SKM-1 treated with dmso at 0.1 percent for 144 hours (cell line): ENCODE data around the gene HAP1.
A peak's percentile ranks its signal among the peaks of the same experiment; 100 is the strongest.
"Not testable (repeated sequence)": the region's sequence is repeated elsewhere in the genome, so short reads cannot be mapped to it uniquely, and the experiment has no call there.

ENCODE experiments used
- DNase-seq: peaks from one replicate; lab custom pipeline; 2025; ENCODE audit not compliant: unreplicated experiment; lab: John Stamatoyannopoulos, UW

The HAP1 gene

DNA sequence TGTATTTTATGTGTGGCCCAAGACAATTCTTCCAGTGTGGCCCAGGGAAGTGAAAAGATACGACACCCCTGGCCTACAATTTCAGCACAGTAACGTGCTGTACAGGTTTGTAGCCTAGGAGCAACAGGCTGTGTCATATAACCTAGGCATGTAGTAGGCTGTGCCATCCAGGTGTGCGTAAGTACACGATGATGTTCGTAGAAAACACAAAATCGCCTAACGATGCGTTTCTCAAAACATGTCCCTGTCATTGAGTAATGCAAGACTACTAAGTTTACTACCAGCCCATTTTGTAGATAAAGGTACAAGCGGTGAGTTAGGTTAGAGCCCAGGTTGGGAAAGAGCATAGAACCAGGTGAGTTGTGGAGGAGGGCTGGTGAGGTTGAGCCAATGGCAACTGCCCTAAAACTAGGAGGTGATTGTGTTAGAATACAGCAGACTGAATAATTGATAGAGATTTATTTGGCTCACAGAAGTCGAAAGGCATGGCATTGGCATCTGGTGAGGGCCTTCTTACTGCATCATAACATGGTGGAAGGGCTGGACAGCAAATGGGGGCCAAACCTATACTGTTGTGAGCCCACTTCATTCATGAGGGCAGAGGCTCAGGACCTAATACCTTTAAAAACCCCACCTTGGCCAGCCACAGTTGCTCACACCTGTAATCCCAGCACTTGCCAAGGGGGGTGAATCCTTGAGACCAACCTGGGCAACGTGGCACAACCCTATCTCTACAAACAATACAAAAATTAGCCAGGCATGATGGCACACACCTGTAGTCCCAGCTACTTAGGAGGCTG lies 41.5 kb downstream of the HAP1 start:
- DNase-seq: no peak

DNA sequence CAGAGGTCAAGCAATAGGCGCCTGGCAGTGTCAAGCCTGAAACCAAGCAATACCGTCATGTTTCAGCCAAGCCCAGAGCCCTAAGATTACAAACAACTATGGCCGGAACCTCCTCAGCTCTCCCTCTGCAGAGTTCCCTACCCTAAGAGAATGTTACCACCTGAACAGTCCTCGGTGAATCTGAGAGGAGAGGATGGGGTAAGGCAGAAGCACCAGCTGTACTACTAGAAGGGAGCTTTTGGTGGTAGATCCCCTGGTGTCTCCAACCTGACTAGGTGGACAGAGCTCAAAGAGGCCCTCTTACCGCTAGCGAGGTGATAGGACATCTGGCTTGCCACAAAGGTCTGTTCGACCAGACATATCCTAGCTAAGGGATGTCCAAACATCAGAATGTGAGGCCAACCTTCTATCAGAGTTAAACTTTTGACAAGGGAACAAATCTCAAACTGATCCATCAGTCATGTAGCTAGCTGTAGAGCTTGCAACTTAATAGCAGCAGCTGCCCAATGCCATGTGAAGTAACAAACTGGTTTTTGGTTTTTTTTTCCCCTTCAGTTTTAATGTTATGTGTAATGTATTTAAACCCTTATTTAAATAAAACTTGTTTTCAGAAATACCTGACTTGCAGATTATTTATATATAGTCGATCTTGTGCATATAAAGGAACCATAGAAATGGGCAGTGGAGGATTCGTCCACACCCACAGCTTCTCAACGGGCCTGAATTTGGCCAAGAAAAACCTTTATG lies 43.2 kb downstream of the HAP1 start:
- no peak for DNase-seq

DNA sequence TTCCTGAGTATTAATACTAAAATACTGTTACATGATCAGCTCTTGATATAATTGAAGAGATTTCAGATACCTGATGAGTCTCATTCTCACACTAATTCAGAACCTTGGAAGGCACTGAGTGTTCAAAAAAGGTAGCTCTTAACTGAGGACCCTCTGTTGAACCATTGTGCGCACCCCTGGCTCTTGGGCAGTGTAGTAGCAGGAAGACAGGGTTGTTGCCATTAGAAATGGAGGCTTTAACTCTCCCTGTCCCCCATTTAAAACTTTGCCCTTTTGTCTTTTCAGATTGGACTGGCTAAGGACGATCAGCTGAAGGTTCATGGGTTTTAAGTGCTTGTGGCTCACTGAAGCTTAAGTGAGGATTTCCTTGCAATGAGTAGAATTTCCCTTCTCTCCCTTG lies 43.9 kb downstream of the HAP1 start:
- no peak for DNase-seq

DNA sequence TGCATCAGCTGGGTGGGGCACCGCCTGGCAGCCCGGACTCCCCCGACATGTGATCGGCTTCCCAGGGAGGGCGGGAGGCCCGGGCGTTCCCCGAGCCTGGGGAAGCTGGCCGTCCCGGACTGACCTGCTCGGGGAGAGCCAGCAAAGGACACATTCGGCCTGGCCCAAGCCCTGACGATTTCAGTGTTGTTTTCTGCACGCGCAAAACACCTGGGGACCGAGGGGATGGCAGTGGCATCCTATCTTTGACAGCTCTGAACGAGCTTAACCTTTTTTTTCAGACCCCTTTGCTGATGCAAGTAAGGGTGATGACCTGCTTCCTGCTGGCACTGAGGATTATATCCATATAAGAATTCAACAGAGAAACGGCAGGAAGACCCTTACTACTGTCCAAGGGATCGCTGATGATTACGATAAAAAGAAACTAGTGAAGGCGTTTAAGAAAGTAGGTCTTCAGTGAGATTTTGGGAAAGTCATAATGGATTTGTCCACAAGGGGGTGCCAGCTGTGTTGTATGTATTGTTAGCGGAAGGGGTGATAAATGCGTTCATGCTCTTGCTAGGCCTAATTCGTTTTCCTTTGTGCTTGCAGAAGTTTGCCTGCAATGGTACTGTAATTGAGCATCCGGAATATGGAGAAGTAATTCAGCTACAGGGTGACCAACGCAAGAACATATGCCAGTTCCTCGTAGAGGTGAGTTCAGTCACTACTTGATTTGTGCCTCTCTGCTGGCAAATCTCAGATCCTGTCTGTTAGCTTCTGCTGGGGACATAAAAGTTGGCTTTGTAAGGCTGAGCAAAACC lies 44.7 kb downstream of the HAP1 start:
- peak; percentile 51 for DNase-seq

DNA sequence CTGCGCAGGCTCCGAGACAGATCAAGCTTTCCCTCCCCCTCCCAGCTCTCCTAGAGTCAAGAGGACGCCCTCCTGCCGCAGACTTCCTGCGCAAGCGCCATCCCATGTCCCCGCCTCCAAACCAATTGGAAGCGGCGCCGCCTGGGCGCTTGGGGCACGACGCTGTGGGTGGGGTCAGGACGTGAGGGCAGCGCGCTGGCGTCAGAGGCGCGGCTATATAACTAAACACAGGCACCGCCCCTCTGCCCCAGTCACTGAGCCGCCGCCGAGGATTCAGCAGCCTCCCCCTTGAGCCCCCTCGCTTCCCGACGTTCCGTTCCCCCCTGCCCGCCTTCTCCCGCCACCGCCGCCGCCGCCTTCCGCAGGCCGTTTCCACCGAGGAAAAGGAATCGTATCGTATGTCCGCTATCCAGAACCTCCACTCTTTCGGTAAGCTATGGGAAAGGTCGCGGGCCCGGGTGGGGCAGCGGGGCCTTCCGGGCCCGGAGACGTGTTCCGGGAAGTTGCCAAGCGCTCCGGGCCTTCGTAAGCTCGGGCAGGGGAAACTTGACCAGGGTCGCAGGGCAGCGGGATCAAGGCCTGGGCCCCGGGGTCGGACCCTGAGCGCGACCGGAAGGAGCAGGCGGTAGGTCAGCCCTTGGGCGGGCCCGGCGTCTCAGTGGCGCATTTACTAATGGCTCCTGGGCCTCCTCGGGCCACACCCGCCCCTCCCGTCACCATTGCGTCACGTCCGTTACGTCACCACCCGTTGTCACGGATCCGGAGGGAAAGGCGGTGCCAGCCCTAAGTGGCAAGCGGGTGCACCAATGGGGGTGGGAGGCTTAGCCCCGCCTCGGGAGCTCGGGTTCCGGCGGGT lies 45.6 kb downstream of the HAP1 start, which contains the start of gene EIF1:
Gene EIF1, plus strand, starts transcription at position 245 of the 856 bp plus-strand sequence. Its CDS starts 154 bp downstream, at position 399.
- DNase-seq: peak; percentile 98

DNA sequence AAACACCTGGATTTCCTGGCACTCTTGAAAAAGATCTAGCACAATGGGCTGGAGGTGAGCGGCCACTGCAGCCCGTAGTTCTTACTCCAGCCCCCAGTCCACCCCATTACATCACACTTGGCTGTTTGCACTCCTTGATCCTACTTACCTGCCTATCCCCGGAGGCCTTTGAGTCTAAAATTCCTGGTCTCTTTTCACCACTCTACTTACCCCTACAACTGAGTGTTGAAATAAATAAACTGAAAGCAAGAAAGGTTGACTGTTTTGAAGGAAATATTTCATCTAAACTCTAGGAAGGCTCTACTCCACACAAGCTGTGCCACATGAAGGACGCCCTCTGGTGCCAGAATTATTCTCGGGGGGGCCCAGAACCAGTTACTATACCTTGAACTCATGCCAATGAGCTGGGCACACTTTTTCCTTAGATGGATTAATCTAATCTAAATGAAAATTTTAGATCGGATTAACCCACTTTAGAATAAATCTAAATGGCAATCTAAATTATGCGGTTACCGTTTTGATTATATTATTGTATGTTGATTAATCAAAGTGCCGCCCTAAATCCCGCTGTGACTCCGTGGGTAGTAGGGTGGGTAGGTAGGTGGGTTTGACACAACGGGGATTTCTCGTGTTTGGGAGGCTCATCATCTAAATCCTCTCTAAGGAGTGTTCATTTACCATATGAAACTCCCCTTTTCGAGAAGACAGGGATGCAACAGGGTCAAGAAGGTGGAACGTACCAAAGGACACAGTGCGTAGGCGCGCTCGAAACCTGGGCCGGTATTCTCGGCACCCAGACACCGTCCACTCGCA lies 46.4 kb downstream of the HAP1 start:
- no peak for DNase-seq

DNA sequence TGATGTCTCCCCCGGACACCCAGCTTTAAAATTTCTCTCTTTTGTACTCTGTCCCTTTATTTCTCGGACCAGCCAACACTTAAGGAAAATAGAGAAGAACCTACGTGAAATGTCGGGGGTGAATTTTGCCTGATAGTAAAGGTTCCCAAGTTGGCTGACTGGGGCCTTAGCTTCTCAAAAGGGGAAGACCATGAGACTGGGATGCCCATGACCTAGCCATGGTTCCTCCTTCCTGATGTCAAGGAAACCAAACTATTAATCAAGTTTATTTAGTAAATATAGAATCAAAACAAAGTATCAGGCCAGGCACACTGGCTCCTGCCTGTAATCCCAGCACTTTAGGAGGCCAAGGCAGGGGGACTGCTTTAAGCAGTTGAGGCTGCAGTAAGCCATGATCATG lies 48.2 kb downstream of the HAP1 start:
- DNase-seq: no peak

DNA sequence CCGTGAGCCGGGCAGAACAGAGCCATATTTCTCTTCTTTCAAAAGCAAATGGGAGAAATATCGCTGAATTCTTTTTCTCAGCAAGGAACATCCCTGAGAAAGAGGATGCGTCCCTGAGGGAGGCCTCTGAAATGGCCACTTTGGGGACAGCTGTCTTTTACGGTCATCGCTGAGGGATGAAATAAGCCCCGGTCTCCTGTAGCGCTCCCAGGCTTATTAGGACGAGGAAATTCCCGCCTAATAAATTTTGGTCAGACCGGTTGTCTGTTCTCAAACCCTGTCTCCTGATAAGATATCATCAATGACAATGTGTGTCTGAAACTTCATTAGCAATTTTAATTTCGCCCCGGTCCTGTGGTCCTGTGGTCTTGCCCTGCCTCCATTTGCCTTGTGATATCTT lies 48.7 kb downstream of the HAP1 start:
- not testable (repeated sequence) for DNase-seq

DNA sequence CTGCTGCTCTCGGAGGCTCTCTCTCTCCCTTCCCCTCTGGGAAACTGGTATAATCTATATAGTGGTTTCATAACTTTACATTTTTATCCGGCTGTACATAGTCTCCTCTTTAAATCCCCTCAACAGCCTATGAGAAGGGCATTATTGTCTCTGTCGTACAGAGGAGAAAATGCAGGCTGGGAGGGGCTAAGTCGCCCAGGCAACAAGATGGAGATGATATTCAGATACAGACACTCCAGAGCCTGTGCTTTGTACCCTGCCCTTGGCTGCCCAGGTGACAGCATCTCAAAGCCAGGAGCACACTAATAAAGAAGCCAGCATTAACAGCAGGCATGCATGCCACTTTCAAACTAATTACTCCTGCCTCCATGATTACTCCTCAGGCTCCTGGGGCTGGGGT lies 50.4 kb downstream of the HAP1 start:
- DNase-seq: no peak

DNA sequence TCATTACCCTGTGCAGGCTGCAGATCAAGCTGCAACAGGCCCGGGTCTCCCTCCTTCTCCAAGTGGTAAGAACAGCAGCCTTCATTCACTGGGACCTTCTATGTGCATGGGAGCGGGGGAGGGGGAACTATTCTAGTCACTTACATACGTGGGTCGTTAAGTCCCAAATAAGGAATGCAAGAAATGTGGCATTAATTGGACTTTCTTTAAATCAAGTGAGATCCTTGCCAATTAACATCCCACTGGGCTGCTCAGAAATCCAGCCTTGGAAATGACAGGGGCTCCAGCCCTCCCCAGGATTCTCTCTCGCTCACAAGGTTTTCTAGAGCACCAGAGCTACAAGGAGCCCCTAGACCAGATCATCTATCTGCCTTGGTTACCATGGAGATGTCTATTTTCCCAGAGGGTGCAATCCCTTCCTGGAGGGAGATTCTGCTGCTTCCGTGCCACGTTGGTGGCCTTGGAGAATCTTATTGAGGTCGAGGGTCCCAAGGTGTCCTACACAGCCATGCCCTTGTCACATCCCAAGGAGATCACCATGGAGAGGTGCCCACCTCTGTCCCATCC lies 50.9 kb downstream of the HAP1 start:
- DNase-seq: no peak

DNA sequence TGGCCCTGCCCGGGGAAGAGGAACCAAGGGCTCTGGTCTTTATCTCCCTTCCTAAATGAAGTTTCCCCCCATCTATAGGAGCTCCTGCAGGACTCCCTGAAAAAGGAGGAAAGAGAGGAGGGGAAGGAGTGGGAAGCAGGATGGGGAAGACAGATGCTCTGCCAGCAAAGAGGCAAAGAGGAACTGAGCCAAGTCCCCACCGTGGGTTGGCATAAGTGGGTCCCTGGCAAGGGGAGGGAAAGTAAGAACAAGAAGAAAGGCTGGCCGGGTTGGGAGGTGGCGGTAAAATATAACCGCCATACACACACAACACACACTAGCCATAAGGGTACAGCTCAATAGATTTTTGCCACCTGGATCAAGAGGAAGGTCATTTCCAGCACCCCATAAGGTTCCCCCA lies 51.8 kb downstream of the HAP1 start:
- no peak for DNase-seq

DNA sequence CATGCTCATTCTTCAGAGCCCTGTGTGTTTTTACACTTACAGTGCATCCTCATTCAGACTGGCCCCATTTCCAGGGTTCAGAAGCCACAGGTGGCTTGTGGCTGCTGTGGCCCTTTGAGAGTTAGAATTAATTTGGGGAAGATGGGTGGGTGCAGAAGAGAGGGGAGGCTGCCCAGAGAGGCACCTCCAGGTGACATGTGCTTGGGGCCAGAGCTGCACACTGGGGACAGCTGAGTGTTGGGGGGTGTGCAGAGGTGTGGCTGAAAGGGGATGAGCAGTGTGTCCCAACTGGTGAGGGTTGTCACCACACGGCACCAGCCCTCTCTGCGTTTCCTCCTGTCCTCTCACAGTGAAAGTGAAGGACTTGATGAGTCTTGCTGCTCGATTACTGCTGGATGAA lies 52.7 kb downstream of the HAP1 start:
- no peak for DNase-seq

DNA sequence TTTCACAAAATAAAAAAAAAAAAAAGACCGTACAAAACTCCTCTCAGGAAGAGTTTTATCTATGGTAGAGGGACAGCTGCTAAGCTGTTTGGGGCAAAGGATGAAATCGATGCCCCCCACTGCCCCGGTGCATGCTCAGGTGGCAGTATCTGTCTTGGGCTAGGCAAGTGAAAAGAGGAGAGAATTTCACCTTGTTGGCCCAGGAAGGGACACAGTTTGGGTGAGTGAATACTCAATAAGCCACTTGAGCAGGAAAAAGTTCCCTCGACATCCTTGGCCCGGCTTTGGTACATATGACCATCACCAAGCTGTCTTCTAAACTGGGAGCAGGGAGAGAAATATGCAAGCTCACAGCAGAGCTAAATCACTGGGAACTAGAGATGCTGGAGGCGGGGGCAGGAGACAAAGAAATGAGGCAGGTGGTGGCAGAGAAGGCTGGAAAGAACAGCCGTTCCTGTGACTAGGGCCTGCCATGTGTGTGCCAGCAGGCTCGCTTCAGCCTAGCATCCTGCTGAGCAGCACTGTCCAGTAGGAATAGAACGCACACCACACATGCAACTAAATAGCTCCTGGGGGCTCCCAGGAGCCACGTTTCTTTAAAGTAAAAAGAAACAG lies 53.9 kb downstream of the HAP1 start:
- no peak for DNase-seq

DNA sequence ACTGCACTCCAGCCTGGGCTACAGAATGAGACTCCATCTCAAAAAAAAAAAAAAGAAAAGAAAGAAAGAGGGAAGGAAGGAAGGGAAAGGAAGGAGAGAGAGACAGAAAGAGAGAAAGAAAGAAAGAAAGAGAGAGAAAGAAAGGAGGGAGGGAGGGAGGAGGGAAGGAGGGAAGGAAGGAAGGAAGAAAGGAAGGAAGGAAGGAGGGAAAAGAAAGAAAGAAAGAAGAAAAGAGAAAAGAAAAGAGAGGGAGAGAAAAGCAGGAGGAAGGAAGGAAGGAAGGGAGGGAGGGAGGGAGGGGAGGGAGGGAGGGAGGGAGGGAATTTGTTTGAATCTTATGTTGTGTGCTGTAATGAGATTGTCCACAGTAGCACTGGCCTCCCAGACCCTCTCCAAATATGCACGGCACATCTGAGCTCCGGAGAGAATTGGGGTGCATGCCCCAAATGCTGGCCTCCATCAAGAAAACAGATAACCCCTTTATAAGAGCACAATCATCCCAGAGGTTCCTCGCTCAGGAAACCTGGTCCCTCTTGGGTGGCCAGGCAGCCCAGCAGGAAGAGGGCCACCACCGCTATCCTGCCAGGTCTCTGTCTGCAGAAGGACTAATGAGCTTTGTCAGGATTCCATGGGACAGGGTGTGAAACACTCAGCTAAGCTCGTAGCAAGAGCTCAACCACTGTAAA lies 54.6 kb downstream of the HAP1 start:
- no peak for DNase-seq

DNA sequence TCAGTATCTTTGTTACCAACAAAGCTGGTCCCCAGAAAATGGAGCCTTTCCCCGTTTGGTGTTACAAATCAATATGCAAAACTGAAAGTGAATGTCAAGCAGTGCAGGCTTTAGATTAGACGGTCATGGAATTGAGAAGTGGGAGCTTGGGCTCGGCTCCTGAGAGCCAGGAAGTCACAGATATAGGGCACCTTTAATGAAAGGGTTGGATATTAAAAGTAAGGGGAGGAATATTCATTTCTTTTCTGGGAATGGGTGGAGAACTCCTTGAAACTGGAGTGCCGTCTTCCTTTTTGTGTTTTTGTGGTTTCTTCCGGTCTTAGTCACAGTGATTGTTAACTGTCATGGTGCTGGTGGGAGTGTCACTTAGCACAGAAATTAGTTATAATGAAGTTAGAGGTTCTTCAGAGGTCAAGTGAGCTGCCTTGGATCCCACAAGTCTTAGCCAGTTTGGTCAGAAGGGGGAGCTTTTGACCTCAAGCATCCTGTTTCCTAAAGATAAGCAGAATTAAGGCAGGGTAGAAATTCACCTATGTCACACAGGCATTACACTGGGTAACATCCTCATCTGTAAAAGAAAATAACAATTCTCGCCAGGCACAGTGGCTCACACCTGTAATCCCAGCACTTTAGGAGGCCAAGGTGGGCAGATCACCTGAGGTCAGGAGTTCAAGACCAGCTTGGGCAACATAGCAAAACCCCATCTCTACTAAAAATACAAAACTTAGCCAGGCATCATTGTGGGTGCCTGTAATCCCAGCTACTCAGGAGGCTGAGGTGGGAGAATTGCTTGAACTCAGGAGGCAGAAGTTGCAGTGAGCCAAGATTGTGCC lies 55.3 kb downstream of the HAP1 start:
- peak; percentile 86 for DNase-seq

DNA sequence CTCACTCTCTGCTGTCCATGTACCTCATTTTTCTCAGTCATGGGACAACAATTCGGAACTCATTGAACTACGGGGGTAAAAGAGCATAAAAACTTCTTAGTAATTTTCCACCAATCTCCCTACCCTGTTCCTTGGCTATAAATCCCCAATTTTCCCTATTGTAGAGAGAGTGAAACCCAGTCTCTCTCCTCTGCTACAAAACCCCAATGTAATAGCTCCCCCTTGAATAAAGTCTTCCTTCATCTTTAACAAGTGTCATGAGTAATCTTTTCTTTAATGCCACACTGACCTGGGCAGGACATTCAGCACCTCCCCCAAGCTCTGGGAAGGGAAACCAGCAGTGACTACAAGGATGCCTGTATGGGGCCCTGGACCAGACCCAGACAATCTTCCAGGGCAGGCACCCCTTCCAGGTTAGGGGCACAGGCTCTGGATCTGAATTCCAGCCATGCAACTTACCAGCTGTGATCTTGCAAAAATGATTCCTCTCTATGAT lies 56.0 kb downstream of the HAP1 start:
- DNase-seq: no peak

DNA sequence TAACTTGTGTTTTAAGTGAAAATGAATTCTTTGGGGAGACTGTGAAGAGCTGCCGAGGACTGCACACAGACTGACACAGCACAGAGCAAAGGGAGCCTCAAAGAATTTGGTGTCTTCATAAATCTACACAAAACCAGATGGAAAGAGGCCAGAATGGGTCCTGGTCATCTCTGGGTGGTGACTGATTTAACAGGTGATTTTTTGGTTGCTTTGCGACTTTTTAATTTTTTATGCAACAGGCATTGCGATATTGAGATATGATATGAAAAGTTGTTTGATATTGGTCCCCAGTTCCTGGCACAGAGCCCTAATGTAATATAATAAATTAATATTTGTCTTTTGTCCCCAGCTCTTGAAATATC lies 58.4 kb downstream of the HAP1 start:
- no peak for DNase-seq
